Skeletal muscle cell (primary cell): Measurements from ENCODE around the gene KCNG4.

ENCODE experiments used
- DNase-seq: peaks from one replicate; pipeline ENCODE4 v3.0.0-alpha.2; 2010; ENCODE audit warnings: low read depth
- H3K4me3 ChIP-seq: 2 replicates; pipeline ENCODE4 v1.5.1; 2011; ENCODE audit warnings: low read depth, mild to moderate bottlenecking, control low read depth, low read length, moderate library complexity

Gene KCNG4

DNA sequence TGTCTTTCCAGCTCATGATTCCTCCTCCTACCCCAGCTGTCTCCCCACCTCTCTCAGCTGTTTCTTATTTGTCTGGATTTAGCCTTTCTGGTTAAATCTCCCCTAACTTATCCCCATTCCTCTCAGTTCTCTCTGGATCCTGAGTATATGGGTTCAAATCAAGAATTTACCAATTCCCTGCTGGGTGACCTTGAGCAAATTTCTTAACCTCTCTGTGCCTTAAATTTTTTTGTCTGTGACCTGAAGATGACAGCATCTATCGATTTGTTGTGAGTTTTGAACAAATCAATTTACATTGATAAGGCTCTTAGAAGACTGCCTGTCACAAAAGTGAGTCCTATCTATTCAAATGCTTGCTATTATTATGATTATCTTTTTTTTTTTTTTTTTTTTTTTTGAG is 2.0 kb upstream of the KCNG4 start:
- no peak for DNase-seq
- no peak overlapping the region for H3K4me3 ChIP-seq

DNA sequence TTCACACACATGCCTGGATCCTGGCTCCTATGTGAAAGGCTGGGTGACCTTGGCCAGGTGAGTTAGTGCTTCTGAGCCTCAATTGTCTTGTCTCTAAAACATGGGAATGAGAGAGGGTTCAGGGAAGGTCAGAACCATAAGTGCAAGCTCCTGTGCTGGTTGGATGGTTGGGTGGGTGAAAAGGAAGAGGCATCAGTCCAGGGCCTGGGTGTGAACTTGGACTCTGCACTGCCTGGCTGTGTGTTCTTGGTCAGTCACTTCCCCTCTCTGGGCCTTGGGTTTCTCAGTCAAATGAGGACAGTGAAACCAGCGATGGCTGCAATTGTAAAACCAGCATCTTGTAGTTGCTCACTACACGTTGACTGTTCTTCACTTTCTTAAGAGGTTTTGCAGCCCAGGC is 643 bp upstream of the KCNG4 start:
- no peak overlapping the region for H3K4me3 ChIP-seq
- no peak for DNase-seq

DNA sequence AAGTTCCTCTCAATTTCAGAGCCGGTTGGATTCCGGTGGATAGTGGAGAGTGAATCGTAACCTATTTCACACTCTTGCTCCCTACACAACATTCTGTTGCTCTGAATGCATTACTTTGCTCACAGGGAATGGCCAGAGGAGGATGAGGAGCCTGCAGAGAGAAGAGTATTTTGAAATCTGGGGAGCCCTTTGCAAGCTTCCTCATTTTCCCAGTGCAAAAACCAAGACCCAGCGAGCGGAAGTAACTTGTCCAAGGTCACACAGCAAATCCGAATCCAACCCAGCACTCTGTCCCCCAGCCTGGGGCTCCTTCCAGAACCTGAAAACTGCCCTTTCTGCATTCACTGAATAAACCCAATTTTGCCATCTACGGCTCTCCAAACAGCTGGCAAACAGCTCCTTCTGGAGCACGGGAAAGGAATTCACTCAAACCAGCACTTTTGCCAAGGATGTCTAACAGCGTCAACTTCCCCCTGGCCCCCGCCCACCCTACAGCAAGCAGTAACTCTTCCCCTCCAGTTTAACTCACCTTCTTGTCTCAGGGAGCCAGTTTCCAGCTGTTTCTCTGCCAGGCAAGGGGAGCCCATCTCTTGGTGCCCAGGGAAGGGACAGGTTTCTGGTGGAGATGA is 557 bp downstream of the KCNG4 start:
- no peak overlapping the region for H3K4me3 ChIP-seq
- DNase-seq: no peak

DNA sequence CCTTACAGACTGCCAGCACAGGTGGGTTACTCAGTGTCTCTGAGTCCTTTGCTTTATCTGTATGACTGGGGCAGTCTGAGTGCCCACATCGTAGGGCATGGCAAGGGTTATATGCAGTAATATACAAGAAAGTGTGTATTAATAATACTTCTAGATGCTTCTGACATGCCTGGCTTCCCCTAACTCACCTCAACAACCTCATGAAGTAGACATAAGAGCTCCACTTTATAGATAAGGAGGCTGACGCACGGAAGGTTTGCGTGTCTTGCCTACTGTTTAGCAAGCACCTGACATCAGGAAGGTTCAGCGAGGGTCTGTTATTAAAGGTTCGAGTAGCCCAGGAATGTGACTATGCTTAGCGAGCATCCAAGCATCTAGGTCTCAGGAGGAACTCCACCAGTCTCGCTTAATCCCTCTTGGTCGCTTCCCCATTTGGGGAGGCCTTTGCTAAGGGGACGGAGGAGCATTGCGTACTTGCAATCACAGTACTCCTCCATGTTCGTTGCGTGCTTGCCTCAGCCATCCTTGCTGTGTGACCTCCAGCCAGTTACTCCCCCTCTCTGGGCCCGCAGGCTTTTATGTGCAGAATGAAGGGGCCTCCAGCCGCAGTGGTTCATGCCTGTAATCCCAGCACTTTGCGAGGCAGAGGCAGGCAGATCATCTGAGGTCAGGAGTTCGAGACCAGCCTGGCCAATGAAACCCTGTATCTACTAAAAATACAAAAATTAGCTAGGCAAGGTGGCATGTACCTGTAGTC is 1.6 kb downstream of the KCNG4 start:
- no peak overlapping the region for H3K4me3 ChIP-seq
- no peak for DNase-seq

DNA sequence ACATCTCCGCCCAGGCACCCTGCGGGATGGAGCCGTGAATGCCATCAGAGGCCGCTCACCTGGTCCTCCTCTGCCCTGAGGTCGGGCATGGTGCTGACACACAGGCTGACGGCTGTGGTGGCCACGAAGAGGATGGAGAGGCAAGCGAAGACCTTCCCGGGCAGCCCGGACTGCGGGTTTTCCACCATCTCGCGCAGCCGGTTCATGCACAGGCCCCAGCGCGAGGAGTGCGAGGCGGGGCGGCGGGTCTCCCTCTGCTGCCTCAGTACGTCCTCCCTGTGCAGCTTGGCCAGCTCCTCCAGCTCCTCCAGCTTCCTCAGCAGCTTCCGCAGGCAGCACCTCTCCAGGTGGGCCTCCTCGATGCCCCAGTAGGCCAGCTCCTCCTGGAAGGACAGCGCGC is 3.1 kb downstream of the KCNG4 start:
- H3K4me3 ChIP-seq: no peak overlapping the region
- no peak for DNase-seq

DNA sequence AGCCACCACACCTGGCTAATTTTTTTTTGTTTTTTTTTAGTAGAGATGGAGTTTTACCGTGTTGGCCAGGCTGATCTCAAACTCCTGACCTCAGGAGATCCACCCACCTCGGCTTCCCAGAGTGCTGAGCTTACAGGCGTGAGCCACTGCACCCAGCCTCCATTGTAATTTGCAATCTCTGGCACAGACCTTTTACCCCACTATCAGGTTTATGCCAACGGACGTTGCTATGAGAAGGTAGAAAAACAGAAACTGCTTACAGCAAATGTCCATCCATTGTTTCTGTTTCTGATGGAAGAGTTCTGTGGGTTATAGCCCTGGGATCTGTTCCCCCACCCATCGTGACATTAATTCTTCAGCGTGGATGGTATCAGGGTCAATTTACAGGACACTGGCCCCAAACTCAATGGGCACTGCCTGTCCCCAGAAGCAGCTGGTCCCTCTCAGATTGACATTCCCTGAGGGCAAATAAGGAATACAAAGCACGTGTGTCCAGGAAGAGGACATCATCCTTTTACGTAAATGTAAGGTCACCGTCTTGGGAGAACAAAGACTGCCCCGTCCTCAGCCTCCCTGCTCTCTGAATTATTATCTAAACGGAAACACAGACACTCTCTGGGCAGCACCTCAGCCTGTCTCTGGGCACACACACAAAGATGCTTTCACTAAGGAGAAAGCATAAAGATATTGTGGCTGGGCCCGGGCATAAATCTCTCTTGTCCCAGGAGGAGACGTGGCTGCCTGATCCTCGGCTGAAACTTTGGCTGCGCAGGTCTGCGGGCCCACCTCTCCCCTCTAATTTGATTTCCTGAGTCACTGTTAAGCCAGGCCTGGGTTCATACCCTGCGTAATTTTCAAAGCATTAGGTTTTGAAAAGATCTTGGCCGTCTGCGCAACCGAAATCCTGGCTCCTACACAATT is 5.2 kb downstream of the KCNG4 start:
- no peak overlapping the region for H3K4me3 ChIP-seq
- DNase-seq: no peak

DNA sequence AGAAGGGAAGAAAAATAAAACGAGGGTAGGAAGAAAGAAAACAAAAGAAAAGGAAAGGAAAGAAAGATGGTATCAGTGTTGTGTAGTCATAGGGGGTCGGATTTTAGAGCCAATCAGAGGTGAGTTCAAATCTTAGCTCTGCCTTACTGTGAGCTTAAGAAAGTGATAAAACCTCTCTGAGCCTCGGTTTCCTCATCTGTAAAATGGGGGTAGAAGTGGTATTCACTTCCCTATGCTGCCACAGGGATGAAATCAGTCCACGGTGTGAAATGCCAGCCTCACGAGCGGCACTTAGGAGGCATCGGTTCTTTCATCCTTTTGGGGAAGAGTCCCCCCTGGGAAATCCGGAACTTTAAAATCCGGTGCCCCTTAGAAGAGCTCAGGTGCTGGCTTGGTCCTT is 6.1 kb downstream of the KCNG4 start:
- no peak overlapping the region for H3K4me3 ChIP-seq
- no peak for DNase-seq

DNA sequence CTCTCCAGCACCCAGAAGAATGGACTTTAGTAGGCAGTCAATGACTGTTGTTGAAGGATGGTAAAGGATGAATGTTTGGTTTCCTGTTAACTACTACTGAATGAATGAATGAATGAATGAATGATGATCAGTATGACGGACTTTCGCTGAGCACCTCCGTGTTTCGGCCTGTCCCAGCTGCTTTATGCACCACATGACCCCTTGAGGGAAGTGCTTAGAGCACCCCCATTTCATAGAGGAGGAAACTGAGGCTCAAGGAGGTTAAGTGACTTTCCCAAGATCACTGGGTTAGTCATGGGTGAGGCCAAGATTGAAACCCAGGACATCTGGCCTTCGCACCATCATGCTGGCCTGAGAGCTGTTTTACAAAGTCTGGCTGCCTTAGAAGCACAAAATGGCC is 6.8 kb downstream of the KCNG4 start:
- no peak overlapping the region for H3K4me3 ChIP-seq
- DNase-seq: no peak

DNA sequence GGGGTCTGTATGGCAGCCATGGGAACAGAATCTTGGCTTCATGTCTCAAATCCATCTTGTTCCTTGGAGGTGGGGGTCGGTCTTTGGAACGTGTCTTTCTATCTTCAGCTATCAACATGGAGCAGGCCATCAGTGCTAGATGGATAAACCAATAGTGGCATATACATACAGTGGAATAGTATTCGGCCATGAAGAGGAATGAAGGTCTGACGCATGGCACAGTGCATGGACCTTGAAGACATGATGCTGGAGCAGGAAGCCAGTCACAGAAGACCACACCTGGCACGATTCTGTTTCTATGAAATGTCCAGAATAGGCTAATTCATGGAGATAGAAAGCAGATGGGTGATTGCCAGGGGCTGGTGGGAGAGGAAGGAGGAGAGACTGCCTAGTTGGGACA is 7.8 kb downstream of the KCNG4 start:
- DNase-seq: no peak
- H3K4me3 ChIP-seq: no peak overlapping the region

DNA sequence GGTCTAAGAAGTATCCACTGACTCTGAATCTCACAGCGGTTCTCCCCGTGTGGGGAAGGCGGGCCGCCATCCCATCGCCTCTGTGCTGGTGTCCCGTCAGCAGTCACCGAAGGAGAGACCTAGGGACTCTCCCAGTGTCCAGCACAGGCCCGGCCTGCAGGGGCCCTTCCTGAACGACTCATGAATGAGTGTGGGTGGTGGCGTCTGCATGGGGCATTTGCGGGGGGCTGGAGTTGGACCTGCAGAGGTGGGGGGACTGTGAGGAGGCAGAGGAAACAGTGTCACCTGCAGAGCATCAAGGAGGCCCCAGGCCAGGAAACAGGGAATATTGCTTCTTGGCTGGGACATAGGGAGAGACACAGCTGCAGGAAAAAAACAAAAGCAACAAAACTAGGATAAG is 10.3 kb downstream of the KCNG4 start:
- no peak for DNase-seq
- no peak overlapping the region for H3K4me3 ChIP-seq

DNA sequence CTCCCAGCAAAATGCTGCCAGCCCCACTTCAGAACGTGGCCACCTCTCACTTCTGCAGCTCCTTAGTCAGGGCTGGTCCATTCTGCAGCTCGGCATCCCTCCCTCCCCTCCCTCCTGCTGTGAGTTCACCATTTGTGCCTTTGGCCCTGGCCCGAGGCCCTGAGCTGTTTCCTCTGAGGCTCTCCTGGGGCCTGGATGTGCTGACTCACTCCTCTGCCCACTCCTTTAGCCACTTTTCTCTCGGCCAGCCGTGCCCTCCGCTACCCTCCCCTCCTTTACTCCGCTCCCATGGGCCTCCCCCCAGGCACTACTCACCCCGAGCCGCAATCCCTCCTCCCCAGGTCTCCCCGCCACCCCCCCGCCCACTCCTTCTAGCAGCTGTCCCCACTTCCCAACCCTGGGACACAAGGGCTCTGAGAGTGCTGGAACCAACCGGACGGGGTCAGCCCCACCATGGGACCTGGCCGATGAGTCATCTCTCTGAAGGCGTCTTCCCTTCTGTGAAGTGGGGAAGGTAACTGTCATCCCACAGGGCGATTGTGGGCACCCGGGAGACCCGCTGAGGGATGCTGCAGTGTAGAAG is 11.5 kb downstream of the KCNG4 start:
- DNase-seq: peak; percentile 82

DNA sequence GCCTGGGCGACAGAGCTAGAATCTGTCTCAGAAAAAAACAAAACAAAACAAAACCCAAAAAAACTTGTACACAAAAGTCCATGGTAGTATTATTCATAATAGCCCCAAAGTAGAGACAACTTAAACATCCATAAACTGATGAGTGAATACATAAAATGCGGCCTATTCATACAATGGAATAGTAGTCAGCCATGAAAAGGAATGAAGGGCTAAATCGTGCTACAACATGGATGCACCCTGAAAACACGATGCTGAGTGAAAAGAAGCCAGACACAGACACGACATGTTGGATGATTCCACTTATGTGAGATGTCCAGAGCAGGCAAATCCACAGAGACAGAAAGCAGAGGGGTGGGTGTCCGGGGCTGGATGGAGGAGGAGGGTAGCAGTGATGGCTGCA is 12.3 kb downstream of the KCNG4 start:
- H3K4me3 ChIP-seq: no peak overlapping the region
- no peak for DNase-seq

More for the DNA sequence above, 11.5 kb downstream of the KCNG4 start:
- no peak overlapping the region for H3K4me3 ChIP-seq

DNA sequence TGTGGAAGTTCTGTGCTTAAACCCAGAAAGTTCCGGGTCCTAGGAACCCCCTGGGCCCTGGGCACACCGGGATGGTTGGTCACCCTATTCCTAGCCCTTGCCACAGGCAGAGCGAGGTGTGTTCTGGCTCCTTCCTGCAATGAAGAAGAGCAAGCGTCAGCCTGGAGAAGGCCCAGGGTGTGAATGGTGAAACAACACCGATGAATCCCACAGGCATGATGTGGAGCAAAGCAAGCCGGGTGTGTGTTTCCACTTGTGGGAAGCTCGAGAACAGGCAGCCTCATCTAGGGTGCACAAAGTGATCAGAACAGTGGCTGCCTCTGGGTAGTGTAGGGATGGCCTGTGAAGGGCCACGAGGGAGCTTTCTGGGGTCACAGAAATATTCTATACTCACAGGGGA is 13.8 kb downstream of the KCNG4 start:
- DNase-seq: peak; percentile 16

DNA sequence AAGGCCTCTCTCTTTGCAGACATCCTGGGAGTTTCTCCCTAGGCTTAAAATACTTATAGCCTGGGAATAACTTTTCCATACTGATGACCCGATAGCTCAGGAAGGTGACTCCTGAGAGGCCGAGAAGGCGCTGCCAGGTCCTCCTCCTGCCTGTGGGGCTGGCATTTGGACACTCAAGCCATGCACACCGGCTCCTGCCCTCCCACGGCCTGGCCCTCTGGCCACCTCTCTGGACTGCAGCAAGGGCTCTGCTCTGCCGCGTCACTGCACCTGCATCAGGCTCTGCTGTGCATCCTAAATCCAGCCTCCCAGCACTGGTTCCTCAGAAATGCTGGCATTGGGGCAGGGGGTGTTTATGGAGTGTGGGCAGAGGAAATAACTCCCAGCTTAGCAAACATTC is 14.2 kb downstream of the KCNG4 start:
- no peak for DNase-seq
- no peak overlapping the region for H3K4me3 ChIP-seq

More for the DNA sequence above, 13.8 kb downstream of the KCNG4 start:
- H3K4me3 ChIP-seq: no peak overlapping the region

DNA sequence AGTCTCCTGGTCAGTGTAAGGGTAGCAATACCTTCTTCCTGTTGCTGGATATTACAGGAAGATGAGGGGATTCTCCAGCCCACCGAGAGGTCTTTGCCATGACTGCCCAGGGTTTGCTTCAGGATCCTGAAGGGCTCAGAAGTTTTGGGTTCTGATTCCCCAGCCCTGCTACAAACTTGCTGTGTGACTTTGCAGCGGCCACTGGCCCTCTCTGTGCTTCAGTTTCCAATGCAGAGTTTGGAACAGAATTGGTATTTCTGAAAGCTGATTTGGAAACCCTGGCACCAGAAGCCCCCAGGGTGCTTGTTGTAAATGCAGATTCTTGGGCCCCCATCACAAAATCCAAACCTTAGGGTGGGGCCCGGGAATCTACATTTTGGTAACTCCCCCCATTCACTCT is 14.7 kb downstream of the KCNG4 start:
- H3K4me3 ChIP-seq: no peak overlapping the region
- no peak for DNase-seq

DNA sequence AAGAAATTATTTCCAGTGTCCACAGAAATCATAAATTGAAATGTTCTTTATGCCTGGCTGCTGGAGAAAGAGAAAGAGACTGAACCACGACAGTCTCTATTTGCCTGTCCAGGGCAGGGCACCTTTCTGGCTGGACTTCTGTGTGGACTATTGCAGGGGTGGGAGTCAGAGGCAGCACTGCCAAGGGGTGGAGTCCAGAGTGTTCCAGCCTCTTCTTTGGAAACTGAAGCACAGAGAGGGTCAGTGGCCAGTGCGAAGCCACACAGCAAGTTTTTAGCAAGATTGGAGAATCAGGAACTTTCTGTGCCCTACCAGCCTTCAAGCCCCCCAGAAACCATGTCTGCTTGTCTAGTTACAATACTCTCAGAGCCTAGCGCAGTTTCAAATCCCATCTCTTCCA is 15.3 kb downstream of the KCNG4 start:
- no peak for DNase-seq
- no peak overlapping the region for H3K4me3 ChIP-seq

DNA sequence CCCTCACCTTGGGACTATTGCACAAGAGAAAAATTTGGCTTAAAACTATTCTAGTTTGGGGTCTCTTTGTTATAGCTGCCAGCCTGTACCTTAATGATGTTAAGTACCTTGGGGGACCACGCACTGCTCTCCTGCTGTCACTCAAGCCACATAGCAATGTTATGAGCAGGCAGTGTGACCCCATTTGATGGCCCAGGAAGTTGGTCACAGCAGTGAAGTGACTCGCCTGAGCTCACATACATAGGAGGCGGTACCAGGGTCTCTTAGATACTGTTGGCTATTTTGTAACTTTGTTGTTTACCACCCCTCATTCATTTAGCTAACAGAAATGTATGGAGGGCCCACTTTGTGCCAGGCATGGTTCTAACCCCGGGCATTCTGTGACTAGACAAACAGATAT is 16.4 kb downstream of the KCNG4 start:
- H3K4me3 ChIP-seq: no peak overlapping the region
- no peak for DNase-seq

DNA sequence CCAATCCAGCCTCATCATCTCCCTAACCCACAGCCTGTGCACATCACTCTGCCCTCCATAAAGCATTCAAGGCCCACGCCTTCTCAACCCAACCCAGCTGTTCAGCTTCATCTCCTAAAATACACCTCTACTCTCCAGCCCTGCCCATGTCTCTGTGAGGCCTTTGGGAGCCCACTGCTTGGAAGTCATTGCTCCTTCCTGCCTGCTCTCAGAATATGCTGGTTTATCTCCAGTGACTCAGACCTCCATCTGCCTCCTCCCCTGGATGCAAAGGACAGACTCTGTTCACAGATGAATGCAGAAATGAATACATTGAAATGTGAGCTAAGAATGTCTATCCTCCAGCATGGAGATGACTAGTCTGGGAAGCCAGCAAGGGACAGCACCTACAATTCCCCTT is 19.0 kb downstream of the KCNG4 start:
- DNase-seq: peak; percentile 13
- no peak overlapping the region for H3K4me3 ChIP-seq

DNA sequence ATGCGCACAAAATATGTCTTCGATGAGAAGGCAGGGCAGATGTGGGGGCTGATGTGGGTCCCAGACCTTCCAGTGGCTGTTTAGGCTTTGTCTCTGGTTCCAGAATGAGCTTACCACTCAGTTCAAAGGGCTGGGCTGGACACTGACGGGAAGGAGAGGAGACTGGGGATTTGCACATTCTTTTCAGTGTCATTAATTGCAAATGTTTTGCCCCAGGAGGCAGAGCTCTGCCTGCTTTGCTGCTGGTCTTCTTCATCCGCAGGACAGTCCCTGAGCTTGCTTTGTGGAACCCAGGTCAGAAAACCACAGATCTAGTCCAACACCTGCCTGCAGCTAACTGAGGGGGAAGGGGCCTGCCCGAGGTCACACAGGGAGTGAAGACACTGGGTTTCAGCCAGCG is 20.9 kb downstream of the KCNG4 start:
- H3K4me3 ChIP-seq: no peak overlapping the region
- DNase-seq: no peak

DNA sequence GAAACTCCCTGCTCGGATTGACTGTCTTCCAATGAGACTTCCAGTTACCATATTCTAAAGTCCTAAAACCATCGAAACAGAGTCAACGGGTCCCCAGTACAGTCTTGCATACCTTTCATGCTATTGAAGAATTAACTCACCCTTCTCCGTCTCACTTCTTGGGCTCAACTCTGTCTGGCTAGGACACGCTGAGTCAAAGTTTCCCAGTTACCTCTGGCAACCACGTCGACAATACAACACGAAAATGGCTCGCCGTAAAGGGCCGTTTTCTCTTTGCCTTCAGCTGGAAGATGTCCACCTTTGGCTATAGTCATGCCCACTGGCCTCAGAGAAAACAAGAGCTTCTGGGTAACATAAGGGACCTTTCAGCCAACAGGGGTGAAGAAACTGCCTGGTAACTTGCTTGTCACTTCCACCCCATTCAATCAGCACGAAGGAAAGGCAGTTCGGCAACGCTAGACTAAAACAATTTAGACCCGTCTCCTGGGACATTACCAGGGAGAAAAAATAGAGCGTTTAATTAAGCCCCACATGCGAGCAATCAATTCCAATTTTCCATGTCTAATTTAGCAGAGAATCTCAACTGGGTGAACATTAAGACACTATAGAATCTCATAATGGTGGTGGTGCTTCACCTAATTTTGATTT is 21.5 kb downstream of the KCNG4 start:
- H3K4me3 ChIP-seq: no peak overlapping the region
- no peak for DNase-seq
